HG03442 (cell line): ENCODE results near the gene UVRAG.
"Not testable (repeated sequence)": the region's sequence is repeated elsewhere in the genome, so short reads cannot be mapped to it uniquely, and the experiment has no call there.

Experiments used
- ATAC-seq: cut with Tn5 transposase; IDR thresholded peaks from one replicate; pipeline ENCODE4 v1.9.1; 2021; ENCODE audit warnings: mild to moderate bottlenecking, moderate library complexity; ENCODE audit not compliant: unreplicated experiment

UVRAG gene

DNA sequence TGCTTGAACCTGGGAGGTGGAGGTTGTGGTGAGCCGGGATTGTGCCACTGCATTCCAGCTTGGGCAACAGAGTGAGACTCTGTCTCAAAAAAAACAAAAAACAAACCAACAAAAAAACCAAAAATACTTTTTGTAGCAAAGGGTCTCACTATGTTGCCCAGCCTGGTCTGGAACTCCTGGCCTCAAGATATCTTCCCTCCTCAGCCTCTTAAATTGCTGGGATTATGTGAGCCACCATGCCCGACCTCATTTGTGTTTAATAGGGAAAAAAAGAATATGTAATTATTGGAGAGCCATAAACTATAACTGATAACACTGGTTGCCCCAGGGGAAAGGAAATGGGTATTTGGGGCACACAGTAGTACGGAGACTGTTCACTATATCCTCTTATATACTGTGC, 19.7 kb downstream of the UVRAG start:
- ATAC-seq, result no peak

DNA sequence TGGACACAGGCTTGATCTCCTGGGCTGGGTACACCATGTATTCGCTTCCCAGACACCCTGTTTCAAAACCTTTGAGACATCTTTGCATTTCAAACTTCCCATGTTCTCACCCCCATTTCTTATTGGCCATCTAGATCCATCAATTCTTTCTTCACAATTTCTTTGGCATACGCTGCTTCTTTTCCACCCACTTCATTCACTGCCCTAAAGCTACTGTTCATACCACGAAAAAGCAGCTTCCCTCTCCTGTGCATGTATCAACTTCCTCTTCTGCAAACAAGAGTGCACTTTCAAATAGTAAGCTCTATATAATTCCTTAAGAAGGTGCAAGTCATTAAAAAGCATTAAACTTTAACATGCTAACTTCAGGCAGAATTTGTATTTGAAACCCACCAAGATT, 21.4 kb downstream of the UVRAG start:
- ATAC-seq, result no peak

DNA sequence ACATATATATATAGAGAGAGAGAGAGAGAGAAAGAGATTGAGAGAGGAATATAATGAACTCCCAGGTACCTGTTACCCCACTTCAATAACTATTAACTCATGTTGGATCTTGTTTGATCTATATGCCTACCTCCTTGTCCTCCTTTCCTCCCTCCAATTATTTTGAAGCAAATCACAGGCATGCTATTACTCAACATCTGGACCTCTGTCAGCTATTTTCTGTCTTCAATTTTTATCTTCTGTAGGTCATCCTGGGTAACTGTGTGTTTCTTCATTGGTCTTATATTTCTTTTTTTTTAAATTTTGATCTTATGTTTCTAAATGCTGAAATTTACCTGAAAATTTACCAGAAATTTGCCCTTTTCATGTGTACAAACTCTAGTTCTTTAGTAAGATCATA, 24.8 kb downstream of the UVRAG start:
- ATAC-seq, result no peak

DNA sequence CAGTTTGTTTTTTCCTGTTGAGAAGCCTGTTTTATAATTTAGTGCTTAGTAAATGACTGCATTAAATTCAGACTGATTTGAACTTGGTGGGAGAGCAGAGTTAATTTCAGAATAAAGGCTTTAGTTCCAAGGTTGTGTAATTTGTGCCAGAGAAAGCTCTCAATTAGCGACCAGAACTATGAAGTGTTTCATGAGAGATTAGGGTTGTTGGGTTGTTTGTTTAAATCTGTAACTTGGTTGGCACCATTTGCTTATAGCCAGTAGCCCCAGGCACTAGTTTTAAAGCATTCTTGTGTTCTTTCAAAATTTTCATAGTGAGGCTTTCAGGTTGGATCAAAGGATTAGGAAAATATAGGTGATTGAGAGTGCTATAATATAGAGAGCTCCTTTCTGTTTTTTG, 25.5 kb downstream of the UVRAG start:
- ATAC-seq, result no peak

DNA sequence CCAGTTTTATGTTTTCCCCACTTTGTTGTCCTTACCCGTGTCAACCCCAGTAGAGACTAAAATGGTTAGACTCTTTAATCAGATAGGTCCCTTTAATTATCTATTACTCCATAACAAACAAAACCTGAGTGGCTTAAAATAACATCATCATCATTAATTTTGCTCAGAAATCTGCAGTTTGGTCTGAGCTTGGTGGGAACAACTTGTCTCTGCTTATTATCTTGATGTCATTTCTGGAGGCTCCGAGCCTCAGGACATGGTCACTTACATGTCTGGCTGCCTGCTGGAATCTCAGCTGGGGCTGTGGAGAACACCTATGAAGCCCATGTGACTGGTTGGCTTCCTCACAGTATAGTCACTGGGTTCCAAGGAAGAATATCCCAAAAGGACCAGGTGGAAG, 26.7 kb downstream of the UVRAG start:
- ATAC-seq, result no peak

DNA sequence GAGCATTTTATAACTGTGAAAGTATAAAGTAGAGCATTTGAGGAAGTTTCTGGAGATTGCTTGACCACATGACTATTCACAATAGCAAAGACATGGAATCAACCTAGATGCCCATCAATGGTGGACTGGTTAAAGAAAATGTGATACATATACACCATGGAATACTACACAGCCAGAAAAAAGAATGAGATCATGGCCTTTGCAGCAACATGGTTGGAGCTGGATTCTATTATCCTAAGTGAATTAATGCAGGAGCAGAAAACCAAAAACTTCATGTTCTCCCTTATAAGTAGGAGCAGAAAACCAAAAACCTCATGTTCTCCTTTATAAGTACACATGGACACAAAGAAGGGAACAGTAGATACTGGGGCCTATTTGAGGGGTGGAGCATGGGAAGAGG, 30.3 kb downstream of the UVRAG start:
- no peak for ATAC-seq

DNA sequence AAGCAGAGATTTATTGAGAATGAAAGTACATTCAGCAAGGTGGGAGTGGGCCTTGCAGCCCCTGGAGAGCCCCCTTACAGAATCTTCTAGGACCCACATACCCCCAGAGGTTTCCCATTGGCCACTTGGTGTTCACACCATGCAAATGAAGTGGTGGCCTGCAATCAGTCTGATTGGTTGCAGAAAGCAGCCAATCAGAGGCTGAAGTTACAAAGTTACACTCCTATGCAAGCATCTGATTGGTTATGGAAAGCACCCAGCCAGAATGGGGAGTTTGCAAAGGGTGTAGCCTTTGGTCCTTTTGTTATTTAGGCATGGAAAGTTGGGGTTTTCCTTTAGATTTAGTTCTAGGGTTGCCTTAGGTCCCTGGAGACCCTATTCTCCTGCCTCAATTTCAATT, 34.9 kb downstream of the UVRAG start:
- no peak for ATAC-seq

DNA sequence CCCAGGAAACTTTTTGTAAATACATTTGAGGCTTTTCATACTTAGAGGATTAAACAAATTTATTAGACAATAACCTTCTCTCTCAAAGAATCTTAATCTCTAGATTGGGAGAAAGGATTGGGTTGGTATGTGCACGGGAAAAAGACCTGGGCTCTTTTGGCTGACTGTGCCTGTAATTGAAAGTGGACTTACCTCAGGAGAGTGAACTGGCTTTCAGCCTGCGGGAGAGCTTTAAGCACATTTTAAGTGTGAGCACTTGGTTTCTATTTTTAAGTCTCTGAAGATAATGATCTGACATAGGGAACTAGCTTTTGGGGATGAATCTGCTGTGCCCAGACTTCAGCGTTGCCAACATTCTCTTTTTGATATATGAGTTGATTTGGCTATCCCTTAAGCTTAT, 35.8 kb downstream of the UVRAG start:
- no peak for ATAC-seq

DNA sequence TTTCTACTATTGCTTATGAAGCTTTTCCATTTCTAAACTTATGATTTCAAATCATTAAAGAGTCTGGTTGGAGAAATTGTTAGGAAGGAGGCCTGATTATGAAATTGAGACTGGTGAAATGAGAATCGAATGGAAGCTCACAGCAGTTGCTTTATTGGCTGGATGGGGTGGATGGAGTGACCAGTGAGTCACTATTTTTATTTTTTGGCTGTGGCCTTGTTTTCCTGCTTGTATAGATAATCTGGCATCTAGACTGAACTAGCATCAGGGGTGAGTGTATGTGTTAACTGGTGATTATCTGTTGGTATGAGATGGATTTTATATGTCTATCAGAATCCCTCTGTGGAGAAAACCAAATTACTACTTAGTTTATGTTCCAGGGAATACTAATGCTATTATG, 36.2 kb downstream of the UVRAG start:
- no peak for ATAC-seq

DNA sequence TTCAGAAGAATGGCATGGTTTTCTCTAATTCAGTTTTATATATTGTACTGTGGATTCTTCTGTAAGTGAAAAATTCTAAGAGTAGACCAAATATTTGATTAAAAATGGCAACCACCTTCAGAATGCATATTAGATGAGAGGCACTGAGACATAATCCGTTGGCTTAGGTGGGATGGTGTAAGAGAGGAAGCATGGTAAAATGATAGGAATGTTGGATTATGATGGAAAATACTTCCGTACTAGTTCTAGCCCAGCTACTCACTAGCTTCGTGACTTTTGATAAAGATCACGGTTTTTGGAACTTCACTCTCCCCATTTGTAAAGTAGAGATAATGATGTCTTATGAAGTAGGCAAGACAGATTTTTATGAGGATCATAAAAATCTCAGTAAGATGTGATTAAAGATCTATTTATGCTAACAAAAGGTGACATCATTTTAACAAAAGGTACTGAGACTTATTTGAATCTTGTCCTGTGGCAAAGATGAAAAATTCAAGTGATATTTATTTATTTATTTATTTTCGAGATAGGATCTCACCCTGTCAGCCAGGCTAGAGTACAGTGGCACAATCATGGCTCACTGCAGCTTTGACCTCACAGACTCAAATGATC, 37.5 kb downstream of the UVRAG start:
- ATAC-seq, result no peak

DNA sequence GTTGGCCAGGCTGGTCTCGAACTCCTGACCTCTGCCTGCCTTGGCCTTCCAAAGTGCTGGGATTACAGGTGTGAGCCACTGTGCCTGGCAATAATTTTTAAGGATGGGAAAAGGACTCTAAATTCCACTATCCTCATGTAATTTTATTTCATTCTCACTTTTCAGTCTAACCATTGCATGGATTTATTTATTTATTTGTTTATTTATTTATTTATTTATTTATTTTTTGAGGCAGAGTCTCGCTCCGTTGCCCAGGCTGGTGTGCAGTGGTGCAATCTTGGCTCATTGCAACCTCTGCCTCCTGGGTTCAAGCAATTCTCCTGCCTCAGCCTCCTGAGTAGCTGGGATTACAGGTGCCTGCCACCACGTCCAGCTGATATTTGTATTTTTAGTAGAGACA, 38.6 kb downstream of the UVRAG start:
- not testable (repeated sequence) for ATAC-seq

DNA sequence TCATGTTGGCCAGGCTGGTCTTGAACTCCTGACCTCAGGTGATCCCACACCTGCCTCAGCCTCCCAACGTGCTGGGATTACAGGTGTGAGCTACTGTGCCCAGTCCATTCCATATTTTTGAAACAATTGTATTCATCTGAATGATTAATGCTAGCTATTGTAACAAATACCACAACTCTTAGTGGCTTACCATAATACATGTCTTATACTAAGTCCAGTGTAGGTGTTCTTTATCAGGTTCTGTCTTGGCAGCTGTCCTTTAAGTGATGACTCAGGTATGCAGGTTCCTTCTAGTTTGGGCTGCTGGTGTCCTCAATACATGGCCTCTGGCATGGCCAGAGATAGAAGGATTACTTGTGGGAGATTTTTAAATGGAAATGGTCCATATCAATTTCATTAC, 39.0 kb downstream of the UVRAG start:
- ATAC-seq, result no peak

DNA sequence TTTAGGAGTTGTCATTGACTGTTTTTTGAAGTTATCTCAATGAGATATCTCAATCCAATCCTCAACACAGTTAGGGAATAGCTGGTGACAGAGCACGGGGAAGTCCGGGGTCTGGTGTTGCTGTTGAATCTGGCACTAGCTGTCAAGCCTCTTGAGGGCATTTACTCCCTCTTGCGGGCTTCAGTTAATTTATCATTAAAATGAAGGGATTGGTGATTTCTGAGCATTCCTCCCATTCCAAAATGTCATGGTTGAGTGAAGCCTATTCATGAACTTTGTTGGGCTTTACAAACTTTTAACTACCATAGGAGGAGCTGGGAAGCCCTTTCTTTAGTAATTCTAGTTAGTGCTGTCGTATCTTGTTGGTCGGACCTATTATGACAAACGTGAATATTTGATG, 40.2 kb downstream of the UVRAG start:
- no peak for ATAC-seq

DNA sequence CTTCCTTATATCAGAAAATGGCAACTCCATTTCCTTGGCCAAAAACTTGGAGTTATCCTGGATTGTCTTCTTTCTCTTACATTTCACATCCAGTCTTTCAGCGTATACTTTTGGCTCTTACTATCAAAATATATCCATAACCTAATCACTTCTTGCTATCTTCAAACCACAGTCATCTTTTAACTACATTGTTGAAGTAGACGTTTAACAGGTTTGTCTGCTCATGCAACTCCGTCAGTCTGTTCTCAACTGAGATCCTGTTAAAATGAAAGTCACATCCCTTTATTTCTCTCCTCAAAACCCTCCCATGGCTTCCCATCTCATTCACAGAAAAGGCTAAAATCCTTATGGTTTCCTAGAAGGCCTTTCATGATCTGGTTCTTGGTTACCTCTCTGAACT, 41.9 kb downstream of the UVRAG start:
- ATAC-seq, result no peak

DNA sequence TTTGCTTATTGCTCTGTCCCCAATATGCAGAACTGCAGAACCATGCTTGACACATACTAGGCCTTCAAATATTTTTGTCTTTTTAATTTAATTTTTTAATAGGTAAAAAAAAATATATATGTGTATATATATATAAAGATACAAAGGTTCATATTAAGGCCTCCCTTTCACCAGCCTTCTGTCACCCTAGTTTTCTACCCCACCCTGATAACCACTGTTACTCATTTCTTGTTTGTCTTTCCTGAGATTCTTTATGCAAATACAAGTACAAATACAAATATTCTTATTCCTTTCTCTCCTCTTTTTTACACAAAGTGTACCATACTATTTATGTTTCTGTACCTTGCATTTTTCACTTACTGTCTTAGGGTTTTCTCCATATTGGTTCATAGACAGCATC, 43.0 kb downstream of the UVRAG start:
- ATAC-seq, result no peak

DNA sequence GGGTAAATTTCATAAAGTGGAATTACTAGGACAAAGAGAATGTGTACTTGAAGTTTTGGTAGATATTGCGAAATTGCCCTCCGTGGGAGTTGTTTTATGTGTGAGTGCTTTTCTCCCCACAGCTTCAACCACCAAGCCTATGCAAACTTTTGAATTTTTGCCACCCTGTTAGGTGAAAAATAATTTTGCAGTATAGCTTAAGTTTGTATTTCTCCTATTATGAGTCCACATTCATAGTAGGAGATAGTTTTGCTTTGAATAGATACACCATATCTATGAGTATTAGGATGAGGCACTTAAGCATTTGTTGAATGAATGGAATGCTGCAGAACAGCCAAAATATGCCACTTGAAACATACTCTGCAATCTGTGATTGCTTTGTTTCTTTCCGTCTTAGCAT, 43.6 kb downstream of the UVRAG start:
- ATAC-seq, result no peak

DNA sequence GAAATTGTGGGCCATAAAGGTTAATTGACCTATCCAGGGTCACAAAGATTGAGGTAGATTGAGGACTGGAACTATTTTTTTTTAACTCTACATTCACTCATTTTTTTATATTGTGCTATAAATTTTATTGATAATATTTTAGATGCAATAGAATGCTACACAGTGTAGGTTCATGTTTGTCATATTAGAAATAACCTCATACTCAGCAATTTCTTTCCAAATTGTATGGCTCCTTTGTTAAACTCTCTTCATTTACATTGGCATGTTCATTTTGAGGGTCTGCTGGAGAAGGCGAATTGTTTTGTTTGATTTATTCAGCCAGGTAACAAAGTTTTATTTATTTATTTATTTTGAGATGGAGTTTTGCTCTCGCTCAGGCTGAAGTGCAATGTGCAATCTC, 44.6 kb downstream of the UVRAG start:
- ATAC-seq, result no peak

DNA sequence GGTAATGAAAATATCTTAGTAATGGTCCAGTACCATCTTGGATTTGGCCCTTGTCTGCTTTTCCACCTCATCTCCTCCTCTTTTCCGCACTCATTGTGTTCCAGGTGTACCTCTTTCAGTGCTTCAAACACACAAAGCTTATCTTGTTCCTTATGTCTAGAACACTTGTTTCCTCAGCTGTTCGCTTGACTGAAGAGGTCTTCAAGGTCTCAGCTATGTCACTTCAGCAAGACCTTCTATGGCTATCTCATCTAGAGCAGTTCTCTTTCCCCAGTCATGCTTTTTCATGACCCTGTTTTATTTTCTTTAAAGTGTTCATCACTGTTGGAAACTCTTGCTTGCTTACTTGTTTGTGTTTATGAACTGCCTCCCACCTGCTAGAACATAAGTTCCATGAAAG, 47.4 kb downstream of the UVRAG start:
- no peak for ATAC-seq

DNA sequence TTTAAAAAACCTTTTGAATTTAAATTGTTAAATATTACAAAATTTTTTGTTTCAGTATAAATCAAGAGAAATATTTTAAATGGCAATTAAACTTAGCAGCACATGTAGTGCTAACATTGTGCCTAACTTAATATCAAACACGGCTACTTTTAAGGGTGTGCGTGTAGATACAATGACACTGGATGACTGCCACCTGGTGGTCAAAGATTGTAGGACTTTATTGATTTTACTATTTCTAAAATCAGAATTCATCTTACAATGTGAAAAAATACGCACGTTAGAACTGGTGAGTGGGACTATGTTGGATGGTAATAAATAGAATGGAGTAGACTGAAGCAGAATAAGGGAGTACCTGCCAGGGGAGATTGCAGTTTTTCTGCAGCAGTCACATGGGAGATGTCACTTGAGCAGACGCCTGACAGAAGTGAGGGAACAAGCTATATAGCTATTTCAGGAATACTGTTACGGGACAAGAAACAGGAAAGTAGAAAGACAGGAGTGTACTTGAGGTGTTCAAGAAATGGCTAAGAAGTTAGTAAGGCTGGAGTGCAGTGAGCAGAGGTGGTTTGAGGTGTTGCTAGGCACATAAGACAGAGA, 52.9 kb downstream of the UVRAG start:
- ATAC-seq, result no peak

DNA sequence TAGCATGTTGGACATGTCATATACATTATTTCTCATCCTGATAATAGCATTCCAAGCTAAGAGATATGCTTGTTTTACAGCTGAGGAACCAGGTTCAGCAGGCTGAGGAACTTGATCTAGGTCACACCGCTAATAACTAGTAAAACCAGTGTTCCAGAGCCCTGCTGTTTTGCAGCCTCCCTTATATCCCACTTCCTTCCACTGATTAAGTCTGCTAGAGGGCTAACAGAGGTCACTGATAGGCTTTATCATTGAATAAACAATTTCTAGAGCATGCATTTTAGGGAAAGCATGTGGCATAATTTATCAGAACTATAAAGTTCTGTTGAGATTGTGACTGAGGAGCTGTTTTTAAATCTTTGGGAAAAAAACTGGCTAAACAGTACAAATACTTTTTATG, 54.0 kb downstream of the UVRAG start:
- ATAC-seq, result no peak

DNA sequence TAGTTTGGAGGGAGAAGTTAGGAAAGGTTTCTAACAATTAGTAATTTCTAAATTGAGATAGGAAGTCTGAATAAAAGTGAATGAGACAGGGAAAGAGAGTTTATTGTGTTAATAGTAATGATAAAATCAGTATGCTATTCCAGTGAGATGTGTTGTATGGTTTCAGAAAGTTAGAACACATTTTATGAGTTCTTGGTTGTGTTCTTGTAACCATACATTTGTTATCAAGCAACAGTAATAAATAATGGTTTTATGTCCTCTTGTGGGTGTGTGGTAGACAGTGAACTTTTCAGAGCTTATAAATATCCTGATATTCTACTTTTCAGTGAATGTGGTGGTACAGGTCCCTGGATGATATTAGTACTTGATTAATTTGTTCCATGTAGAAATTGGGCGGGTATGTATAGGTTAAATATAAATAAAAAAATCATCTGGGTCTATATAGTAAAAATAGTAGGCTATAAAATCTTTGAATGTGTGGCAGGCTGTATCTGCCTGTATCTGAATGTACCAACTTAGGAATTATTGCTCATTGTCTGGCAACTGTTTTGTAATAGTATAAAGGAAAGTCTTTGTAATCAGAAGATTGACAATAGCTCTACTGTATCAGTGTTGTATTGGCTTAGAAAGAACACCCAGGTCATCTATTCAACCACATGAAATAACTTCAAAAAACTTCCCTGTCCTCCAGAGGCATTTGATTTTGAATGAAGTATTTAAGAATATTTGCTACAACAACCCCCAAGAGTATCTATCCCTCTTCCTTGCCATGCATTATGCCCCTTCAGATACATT, 54.8 kb downstream of the UVRAG start:
- no peak for ATAC-seq

DNA sequence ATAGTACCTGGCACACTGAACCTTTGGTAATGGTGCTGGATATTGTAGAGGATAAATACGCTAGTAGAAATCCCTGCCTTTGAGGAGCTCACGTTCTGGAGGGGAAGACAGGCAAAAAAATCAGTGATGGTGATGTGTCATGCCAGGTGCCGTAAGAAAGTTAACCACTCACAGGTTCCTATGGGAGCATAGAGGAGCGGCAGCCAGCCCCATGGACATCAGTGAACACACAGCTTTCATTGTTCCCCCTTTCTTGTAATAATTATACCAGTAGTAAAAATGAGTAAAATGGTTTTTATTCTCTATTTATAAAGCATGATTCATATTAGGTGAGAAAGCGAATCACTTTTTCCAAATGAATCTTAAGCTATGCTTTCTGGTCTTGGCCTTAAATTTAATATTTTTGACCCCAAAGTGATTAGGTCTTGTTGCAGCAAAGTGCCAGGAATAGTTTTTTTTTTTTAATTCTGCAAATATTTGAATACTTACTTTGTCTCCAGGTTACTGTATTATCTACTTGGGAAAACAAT, 57.9 kb downstream of the UVRAG start:
- ATAC-seq, result no peak
